Upper lobe of left lung (tissue), 6 donors: ENCODE data around the gene CIB4. TPM values are rescaled to one million over a fixed set of nuclear protein-coding genes. Genes with fewer than 3 reads are reported as not detected.

ENCODE experiments used
- ATAC-seq, 2 donors: fragments of 200-7000 bp; cut with Tn5 transposase; one replicate each; pipeline ENCODE4 v1.9.1; 2022; ENCODE audit warnings: mild to moderate bottlenecking in 2 of 2, moderate library complexity in 2 of 2; ENCODE audit not compliant: low FRiP score in 2 of 2
- DNase-seq, 2 donors: peaks; one replicate each; pipeline ENCODE4 v3.0.0-alpha.2; 2019 to 2020
- H3K27ac ChIP-seq, 4 donors: fragments of 200-600 bp; sonication (generic); one replicate each; pipeline ENCODE4 v1.5.1; 2016 to 2019
- H3K27me3 ChIP-seq, 4 donors: fragments of 200-600 bp; sonication (generic); one replicate each; pipeline ENCODE4 v1.5.1; 2017 to 2019
- H3K36me3 ChIP-seq, 4 donors: fragments of 200-600 bp; sonication (generic); one replicate each; pipeline ENCODE4 v1.5.1; 2016 to 2019
- H3K4me1 ChIP-seq, 4 donors: fragments of 200-600 bp; sonication (generic); one replicate each; pipeline ENCODE4 v1.5.1; 2018 to 2019
- H3K4me3 ChIP-seq, 4 donors: fragments of 200-600 bp; sonication (generic); one replicate each; pipeline ENCODE4 v1.5.1; 2017 to 2019; ENCODE audit warnings: mild to moderate bottlenecking in 2 of 4, moderate library complexity in 1 of 4
- H3K9me3 ChIP-seq, 4 donors: fragments of 200-600 bp; sonication (generic); one replicate each; pipeline ENCODE4 v1.5.1; 2018 to 2019
- CTCF ChIP-seq, 6 experiments: fragments of 450-650 bp in 4 of 6; fragments of 200-600 bp in 2 of 6; sonication (generic) in 2 of 6; IDR thresholded peaks; one replicate each; pipeline ENCODE4 v1.5.1; 2016 to 2019; ENCODE audit warnings: antibody characterized with exemption in 6 of 6
- EP300 ChIP-seq, 4 donors: sonication (generic); formaldehyde crosslinking; IDR thresholded peaks; one replicate each; pipeline ENCODE4 v1.5.1; 2017; ENCODE audit warnings: antibody characterized with exemption in 4 of 4, control low read depth in 2 of 4
- POLR2A ChIP-seq, 4 donors: fragments of 450-650 bp; IDR thresholded peaks; one replicate each; pipeline ENCODE4 v1.5.1; 2016 to 2017; ENCODE audit warnings: antibody characterized with exemption in 4 of 4, mild to moderate bottlenecking in 2 of 4
- POLR2AphosphoS5 ChIP-seq, 2 donors: sonication (generic); formaldehyde crosslinking; IDR thresholded peaks; one replicate each; pipeline ENCODE4 v1.5.1; 2017; ENCODE audit warnings: antibody characterized with exemption in 2 of 2
- WGBS, 2 donors: methylation state at CpG; one replicate each; pipeline ENCODE4 v1.1.5; 2017 to 2018; 5-methylcytosine and 5-hydroxymethylcytosine counted together
- total RNA-seq, 6 donors: library from RNA; depleted of rRNA in 4 of 6; stranded (reverse); fragments of >200 nt in 4 of 6; gene quantifications; one replicate each; pipeline versions ENCODE4 v1.1.0 to v1.2.1, GENCODE V29; 2016 to 2021
- donor health status: DM: no; HTN: no; CAD: no; lungs with moderate emphysema.
- donor health status: DM: no; HTN: yes; CAD: no; lungs with severe emphysema.

CIB4 gene
- total RNA-seq, 6 donors from 2014 or later, result not detected

- Histone ChIP-seq H3K9me3 (no peaks in the 10 kb centered on the region), H3K4me1 (no peaks in the 10 kb centered on the region), H3K4me3 (no peak overlapping the region), H3K27ac (no peak overlapping the region), H3K27me3 (no peaks in the 10 kb centered on the region), H3K36me3 (no peaks in the 10 kb centered on the region)
- 59% methylated on average over 7 to 10 of the region's 10 CpGs for WGBS, 2 donors
- no peak for TF ChIP-seq EP300 (IDR thresholded peaks at IDR 0.05)
- TF ChIP-seq POLR2A (IDR thresholded peaks at IDR 0.05), result no peak
- TF ChIP-seq CTCF (IDR thresholded peaks at IDR 0.05), result no peak
- no peak for TF ChIP-seq POLR2AphosphoS5 (IDR thresholded peaks at IDR 0.05)
- ATAC-seq, result no peak
- DNase-seq, result no peak
Observed at GRCh38 chr2:26540306-26540705, 100.9 kb downstream of the CIB4 start.

- TF ChIP-seq CTCF (IDR thresholded peaks at IDR 0.05) (no peak), EP300 (IDR thresholded peaks at IDR 0.05) (no peak), POLR2AphosphoS5 (IDR thresholded peaks at IDR 0.05) (no peak), POLR2A (IDR thresholded peaks at IDR 0.05) (no peak)
- Histone ChIP-seq H3K4me1 (no peaks in the 10 kb centered on the region), H3K36me3 (no peaks in the 10 kb centered on the region), H3K27ac (no peak overlapping the region), H3K9me3 (no peaks in the 10 kb centered on the region), H3K4me3 (no peak overlapping the region), H3K27me3 (no peaks in the 10 kb centered on the region)
- ATAC-seq (no peak), DNase-seq (no peak)
- 83 to 86% methylated on average over 11 to 14 of the region's 14 CpGs for WGBS, 2 donors
Observed at GRCh38 chr2:26537826-26538475, 103.2 kb downstream of the CIB4 start.

GRCh38 chr2:26537069-26537825 lies 103.9 kb downstream of the CIB4 start:
- H3K4me3 ChIP-seq, result no peak overlapping the region
- H3K9me3 ChIP-seq, result no peaks in the 10 kb centered on the region
- WGBS, 2 donors, result 73 to 85% methylated on average over 7 to 17 of the region's 17 CpGs
- no peaks in the 10 kb centered on the region for H3K27me3 ChIP-seq
- ATAC-seq (no peak), DNase-seq (peak in 1 of 2 donors; percentile 39)
- H3K36me3 ChIP-seq, result no peaks in the 10 kb centered on the region
- TF ChIP-seq POLR2AphosphoS5 (IDR thresholded peaks at IDR 0.05) (no peak), CTCF (IDR thresholded peaks at IDR 0.05) (no peak), POLR2A (IDR thresholded peaks at IDR 0.05) (no peak), EP300 (IDR thresholded peaks at IDR 0.05) (no peak)
- no peaks in the 10 kb centered on the region for H3K4me1 ChIP-seq
- H3K27ac ChIP-seq, result no peak overlapping the region

GRCh38 chr2:26536371-26537068 lies 104.6 kb downstream of the CIB4 start:
- Histone ChIP-seq H3K36me3 (no peaks in the 10 kb centered on the region), H3K27ac (no peak overlapping the region), H3K27me3 (no peaks in the 10 kb centered on the region), H3K9me3 (no peaks in the 10 kb centered on the region), H3K4me1 (no peaks in the 10 kb centered on the region), H3K4me3 (no peak overlapping the region)
- no peak for ATAC-seq
- no peak for TF ChIP-seq CTCF (IDR thresholded peaks at IDR 0.05)
- no peak for TF ChIP-seq EP300 (IDR thresholded peaks at IDR 0.05)
- TF ChIP-seq POLR2AphosphoS5 (IDR thresholded peaks at IDR 0.05), result no peak
- no peak for TF ChIP-seq POLR2A (IDR thresholded peaks at IDR 0.05)
- WGBS, 2 donors, result 83 to 85% methylated on average over 15 to 18 of the region's 20 CpGs
- peak in 1 of 2 donors; percentile 43 for DNase-seq
